Measurements from ENCODE around the gene GMEB2.
A peak's percentile ranks its signal among the peaks of the same experiment; 100 is the strongest.
"Not testable (repeated sequence)": the region's sequence is repeated elsewhere in the genome, so short reads cannot be mapped to it uniquely, and the experiment has no call there.

GMEB2 gene

GRCh38 chr20:63657260-63657936, 30.5 kb upstream of the GMEB2 start:
- DNase-seq: no peak

GRCh38 chr20:63656451-63656850, 29.6 kb upstream of the GMEB2 start:
- DNase-seq: no peak

DNA sequence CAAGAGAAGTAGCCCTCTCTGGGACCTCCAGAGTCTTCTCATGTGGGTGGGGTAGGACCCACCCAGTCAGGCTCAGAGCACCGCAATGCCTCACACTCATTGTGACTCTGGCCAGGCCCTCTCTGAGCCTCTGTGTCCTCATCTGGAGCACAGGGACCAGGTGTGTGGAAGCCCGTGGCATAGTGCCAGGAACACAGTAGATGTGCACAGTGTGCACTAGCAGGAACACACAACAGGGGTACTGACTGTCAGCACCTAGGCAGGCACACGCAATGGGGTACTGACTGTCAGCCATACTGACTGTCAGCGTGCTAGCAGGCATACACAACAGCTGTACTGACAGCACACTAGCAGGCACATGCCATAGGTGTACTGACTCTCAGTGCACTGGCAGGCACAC, 28.3 kb upstream of the GMEB2 start:
- no peak for DNase-seq

DNA sequence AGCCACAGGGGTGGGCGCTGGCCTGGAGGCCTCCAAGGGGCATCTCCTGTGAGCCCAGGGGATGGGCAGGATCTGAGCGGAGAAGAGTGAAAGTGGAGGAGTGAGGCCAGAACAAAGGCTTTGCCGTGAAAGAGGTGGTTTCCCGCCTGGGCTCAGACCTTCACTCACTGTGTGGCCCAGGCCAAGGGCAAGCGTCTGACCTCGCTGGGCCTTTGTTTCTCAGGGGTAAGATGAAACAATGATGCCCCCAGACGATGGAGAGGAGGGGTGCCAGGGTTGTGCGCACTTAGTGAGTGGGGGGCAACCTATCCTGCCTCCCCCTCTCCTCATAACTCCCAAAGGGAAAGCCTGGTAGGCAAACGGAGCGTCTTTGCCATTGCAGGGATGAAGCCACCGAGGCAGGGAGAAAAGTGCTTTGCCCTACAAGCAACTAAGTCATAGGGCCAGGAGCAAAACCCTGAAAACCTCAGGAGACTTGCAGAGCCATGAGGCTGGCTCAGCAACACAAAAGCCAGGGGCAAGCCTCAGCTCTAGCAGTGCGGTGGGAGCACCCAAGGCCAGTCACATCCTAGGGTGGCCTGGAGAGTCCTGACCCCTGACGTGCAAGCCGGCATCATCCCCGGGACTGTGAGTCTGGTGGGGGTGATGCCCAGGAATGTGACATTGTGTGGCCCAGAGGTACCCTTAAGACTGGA, 27.2 kb upstream of the GMEB2 start:
- DNase-seq: no peak

GRCh38 chr20:63653041-63653973, 26.4 kb upstream of the GMEB2 start, which contains the start of gene STMN3:
STMN3 (minus strand) TSS chr20:63653424; CDS start chr20:63653345, 79 bp downstream.
- DNase-seq: peak; percentile 77 to 81

GRCh38 chr20:63652192-63652980, 25.5 kb upstream of the GMEB2 start:
- DNase-seq: peak; percentile 52 to 75

DNA sequence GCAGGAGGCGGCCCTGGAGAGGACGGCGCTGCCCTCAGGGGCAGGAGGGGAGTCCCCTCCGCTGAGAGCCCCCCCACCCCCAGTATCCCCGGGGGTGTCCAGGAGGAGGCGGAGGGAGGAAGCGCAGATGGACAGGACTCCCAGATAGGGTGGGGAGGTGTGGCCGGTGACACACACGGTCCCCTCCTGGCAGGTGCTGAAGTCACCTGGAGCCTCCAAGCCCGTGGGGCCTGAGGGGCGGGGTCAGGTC, 25.0 kb upstream of the GMEB2 start:
- no peak for DNase-seq

DNA sequence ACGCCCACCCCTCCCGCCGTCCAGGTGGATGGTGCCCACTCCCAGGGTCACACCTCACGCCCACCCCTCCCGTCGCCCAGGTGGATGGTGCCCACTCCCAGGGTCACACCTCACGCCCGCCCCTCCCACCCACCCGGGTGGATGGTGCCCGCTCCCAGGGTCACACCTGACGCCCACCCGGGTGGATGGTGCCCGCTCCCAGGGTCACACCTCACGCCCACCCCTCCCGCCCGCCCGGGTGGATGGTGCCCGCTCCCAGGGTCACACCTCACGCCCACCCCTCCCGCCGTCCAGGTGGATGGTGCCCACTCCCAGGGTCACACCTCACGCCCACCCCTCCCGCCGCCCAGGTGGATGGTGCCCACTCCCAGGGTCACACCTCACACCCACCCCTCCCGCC, 23.6 kb upstream of the GMEB2 start:
- not testable (repeated sequence) for DNase-seq

GRCh38 chr20:63648895-63649589, 22.1 kb upstream of the GMEB2 start:
- no peak for DNase-seq

DNA sequence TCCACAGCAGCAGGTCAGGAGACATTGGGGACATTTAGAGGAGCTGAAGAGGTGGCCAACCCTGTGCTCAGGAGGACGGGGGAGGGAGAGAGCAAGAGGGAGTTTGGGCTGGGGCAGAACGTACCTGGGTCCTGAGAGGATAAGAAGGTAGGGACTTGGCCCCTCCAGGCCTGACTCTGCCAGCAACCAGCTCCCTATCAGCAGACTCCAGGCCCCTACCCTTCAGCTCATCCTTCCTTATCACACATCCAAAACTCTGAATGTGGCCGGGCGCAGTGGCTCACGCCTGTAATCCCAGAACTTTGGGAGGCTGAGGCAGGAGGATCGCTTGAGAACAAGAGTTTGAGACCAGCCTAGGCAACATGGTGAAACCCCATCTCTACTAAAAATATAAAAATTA, 21.3 kb upstream of the GMEB2 start:
- DNase-seq: no peak

DNA sequence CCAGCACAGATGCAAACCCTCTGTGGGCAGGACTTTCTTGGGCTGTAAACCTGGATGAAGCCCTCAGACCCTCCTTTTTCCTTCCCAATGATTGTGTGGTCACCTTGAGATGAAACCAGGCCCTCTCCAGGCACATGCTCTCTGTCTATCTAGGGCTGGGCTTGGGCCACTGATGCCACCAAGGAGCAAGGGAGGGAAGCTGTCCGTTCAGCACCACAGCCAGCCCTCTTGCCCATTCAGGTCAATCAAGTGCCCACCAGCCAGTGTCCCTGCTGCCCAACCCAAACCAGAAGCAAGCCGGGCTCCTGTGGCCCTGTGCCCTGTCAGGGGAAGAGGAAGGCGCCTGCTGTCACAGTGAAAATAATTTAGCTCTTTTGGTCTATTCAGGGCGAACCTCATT, 18.3 kb upstream of the GMEB2 start:
- DNase-seq: no peak

GRCh38 chr20:63643946-63644345, 17.0 kb upstream of the GMEB2 start:
- no peak for DNase-seq

GRCh38 chr20:63643499-63643898, 16.6 kb upstream of the GMEB2 start:
- DNase-seq: no peak

- no peak for DNase-seq
These were observed 15.8 kb upstream of the GMEB2 start for GRCh38 chr20:63642527-63643247.

DNA sequence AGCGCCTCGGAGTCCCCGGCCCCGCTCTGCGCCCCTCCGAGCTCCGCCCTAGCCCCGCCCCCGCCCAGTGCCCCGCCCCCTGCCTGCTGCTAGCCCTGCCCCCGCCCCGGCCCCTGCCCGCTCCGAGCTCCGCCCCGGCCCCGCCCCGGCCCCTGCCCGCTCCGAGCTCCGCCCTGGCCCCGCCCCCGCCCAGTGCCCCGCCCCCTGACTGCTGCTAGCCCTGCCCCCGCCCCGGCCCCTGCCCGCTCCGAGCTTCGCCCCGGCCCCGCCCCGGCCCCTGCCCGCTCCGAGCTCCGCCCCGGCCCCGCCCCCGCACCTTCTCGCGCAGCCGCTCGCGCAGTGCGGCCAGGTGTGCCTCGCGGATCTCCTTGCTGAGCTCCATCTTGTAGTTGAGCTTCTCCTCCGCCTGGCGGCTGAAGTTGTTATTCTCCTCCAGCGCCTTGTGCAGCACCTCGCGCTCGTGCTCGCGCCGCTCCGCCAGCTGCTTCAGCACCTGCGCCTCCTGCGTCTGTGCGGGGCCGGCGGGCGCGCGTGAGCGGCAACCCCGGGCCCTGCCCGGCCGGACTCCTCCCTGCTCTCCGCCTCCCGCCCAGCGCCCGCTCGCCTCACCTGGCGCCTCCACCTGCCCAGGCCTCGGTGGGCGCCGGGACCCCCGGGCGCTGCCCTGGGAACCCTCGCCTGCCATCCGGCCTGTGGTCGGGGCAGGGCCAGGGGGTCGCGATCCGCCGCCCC, 15.1 kb upstream of the GMEB2 start:
- peak; percentile 92 to 93 for DNase-seq

DNA sequence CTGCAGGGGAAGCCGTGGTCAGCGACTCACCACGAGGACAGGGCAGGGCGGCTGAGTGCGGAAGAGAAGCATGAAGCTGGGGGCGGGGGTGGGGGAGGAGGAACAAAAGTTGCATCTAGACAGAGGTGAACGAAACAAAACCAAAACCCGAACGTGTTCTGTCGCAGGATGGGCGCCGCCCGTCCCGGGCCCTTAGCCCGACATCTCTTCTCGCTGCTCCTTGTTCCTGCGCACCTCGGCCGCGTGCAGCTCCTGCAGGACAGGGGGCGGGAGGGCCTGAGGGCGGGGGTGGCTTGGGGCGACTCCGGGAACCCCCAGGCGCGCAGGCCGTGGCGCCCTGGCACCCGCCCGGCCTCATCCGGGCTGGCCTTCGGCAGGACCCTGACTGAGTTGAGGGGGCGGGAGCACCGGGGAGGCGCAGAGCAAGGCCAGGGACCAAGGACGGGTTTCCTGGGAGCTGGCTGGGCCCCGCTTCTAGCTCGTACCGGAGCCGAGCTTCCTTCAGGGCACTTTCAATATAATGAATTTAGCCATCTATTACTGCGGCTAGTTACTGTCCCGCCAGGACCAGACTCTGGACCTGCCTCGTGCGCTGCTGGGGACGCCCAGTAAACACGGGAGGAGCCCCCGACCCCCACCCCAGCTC, 14.4 kb upstream of the GMEB2 start:
- no peak for DNase-seq

DNA sequence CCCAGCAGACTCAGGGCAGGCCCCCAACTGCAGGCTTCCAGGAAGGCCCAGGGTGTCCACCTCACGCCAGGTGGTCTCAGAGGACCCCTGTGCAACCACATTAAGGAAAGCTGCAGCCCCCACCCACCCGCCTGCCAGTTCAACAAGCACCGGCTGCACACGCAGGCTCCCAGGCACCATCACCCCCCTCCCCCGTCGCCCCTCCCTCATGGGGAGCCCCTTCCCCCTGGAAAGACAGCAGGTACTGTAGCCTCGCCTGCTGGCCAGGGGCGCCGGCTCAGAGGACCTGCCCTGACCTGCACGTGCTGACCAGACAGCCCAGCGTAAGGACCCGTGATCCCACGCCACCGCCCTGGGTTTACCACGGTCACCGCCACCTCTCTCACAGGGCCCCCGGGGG, 13.8 kb upstream of the GMEB2 start:
- DNase-seq: not testable (repeated sequence)

GRCh38 chr20:63640086-63640485, 13.2 kb upstream of the GMEB2 start:
- no peak for DNase-seq

DNA sequence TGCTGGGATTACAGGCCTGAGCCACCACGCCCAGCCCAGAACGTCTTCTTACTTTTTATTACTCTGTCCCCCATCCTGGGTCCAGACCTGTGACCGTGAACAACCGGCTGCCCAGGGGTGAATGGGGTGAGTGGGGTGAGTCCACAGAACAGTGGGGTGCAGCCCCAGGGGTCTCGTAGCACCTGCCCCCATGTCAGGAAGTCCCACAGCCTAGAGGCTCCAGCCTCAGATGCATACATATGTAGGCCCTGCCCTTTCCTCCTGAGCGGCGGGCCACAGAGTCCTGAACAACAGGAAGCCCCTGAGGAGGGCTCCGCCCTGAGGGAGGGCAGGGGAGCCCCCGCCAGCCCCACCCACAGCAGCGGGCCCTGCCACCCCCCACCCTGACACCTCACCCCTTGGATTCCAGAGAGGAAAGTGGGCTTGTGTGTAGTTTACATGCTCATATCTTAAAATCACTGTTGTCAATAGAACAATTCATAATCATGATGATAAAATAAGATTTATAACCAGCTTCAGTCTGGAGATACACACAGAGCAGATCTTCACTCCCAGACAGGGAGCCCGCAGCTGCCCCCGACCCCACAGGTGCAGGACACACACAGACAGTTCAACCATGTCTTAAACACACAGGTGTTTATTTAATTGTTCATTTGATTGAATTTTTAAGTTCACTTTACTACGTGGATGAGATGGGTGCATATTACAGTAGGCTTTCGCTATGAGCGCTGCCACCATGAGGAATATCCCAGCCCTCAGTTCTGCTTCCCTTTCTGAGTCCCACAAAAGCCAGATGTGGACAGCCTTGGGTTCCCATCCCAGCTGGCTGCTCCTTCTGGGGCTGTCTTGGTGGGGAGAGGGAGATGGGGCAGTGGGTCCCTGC, 12.4 kb upstream of the GMEB2 start:
- DNase-seq: no peak
